Measurements from ENCODE around the gene SAFB2.

SAFB2 gene

DNA sequence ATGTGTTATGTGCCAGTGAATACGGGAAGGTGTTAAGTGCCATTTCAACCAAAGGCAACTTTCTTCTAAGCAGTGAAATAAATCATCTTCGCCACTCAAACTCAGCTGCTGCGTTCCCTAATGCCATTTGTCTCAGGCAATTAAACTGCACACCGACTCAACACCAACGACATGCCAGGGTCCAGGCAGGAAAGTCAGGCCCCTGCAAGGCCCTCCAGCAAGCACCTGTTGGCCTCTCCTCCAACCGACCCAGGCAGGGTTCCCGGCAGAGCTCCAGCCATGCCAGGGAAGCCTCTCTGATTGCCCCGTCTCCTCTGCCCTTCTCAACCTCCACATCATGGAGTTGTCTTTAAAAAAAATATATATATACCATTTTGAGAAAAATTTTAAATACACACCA, 21.8 kb downstream of the SAFB2 start:
- TF ChIP-seq POLR2A (IDR thresholded peaks at IDR 0.05; ENCODE audit: low read depth, low read length) = no peak
- TF ChIP-seq TAF1 (IDR thresholded peaks at IDR 0.05; ENCODE audit: borderline replicate concordance, low read depth, low read length) = no peak
- TF ChIP-seq POLR2AphosphoS5 (IDR thresholded peaks at IDR 0.05; ENCODE audit: low read depth, low read length) = no peak
- no peak for DNase-seq (ENCODE audit: insufficient read length)
- no peak for FAIRE-seq

DNA sequence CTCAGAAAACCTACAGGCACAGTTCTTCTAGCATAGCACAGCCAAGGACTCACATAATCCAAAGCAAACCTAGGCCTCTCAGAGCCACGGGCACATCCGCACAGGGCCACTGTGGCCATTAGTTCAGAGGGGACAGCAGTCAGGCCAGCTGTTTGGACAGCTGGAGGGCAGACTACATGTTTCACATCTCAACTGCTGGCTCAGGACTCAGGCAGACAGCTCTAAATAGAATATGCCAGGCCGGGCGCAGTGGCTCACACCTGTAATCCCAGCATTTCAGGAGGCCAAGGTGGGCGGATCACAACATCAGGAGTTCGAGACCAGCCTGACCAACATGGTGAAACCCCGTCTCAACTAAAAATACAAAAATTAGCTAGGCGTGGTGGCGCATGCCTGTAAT, 26.8 kb downstream of the SAFB2 start:
- no peak for TF ChIP-seq POLR2A (IDR thresholded peaks at IDR 0.05; ENCODE audit: low read depth, low read length)
- TF ChIP-seq TAF1 (IDR thresholded peaks at IDR 0.05; ENCODE audit: borderline replicate concordance, low read depth, low read length) = no peak
- TF ChIP-seq POLR2AphosphoS5 (IDR thresholded peaks at IDR 0.05; ENCODE audit: low read depth, low read length) = no peak
- FAIRE-seq (no peak), DNase-seq (ENCODE audit: insufficient read length) (no peak)

DNA sequence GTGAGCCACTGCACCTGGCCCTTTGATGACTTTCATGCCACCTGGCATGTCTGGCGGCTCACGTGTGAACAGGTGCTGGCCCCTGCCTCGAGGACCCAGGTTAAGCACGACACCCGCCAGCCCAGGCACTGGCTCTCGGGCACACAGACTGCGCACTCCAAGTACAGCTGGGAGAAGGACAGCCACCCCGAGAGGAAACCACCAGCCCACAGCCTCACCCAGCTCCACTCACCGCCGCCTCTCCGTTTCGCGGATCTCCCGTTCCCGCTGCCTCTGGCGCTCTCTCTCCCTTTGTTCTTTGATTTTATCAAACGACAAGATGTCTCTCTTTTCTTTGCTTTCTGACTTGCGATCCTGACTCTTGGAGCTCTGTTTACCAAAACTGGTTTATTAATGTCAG, 27.4 kb downstream of the SAFB2 start:
- no peak for TF ChIP-seq POLR2A (IDR thresholded peaks at IDR 0.05; ENCODE audit: low read depth, low read length)
- TF ChIP-seq TAF1 (IDR thresholded peaks at IDR 0.05; ENCODE audit: borderline replicate concordance, low read depth, low read length) = no peak
- no peak for TF ChIP-seq POLR2AphosphoS5 (IDR thresholded peaks at IDR 0.05; ENCODE audit: low read depth, low read length)
- no peak for FAIRE-seq

DNA sequence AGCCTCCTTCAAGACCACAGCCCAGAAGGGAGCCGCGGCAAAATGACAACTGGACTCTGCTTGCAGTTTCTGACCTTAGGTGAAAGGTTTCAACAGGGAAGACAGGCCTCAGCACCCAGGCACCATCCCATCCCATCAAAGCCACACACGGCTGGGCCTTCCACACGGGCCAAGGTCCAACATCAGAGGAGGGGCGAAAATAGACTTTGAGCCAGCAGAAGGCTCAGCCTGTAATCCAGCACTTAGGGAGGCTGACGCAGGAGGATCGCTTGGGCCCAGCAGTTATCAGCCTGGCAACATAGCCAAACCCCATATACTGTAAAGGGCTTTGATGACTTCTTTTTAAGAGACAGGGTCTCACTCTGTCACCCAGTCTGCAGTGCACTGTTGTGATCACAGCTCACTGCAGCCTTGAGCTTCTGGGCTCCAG, 28.0 kb downstream of the SAFB2 start:
- DNase-seq (ENCODE audit: insufficient read length) = no peak
- no peak for TF ChIP-seq POLR2A (IDR thresholded peaks at IDR 0.05; ENCODE audit: low read depth, low read length)
- TF ChIP-seq POLR2AphosphoS5 (IDR thresholded peaks at IDR 0.05; ENCODE audit: low read depth, low read length) = no peak
- no peak for TF ChIP-seq TAF1 (IDR thresholded peaks at IDR 0.05; ENCODE audit: borderline replicate concordance, low read depth, low read length)
- FAIRE-seq = no peak

More for the DNA sequence above, 27.4 kb downstream of the SAFB2 start:
- no peak for DNase-seq (ENCODE audit: insufficient read length)

DNA sequence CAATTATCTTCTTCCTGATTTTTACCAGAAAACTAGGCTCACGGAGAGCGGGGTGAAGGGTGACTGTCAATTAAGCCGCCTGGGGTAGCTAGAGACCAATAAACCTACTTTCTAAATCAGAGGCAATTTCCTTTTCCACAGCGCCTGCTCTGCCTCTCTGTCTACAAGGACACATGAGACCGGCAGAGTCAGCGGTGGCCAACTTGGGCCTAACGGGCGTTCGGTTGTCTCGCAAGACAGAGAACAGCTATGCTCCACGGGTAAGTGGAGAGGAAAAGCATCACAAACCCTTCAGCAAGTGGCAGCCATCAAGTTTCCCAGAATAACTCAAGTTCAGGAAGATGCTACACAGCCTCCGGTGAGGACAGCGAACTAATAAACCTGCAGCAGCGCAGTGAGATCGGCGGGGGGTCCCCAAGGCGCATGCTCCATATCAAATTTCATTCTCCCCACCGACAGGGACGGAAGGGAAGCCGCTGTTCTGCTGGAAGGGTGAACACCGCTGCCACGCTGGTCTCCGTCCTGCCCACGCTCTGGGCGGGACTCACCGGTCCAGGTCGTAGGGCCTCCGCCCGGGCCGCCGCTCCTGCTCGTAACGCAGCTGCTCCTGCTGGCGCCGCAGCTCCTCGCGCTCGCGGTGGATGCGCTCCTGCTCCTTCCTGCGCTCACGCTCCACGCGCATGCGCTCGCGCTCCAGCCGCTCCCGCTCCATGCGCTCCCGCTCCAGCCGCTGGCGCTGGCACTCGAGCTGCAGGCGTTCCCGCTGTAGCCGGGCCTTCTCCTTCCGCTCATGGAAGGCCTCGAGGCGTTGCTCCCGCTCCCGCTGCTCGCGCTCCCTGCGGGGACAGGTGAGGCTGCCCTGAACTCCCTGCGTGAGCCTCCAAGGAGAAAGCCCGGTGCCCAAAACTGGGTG, 29.0 kb downstream of the SAFB2 start:
- FAIRE-seq (no peak), DNase-seq (ENCODE audit: insufficient read length) (no peak)
- no peak for TF ChIP-seq TAF1 (IDR thresholded peaks at IDR 0.05; ENCODE audit: borderline replicate concordance, low read depth, low read length)
- no peak for TF ChIP-seq POLR2A (IDR thresholded peaks at IDR 0.05; ENCODE audit: low read depth, low read length)
- no peak for TF ChIP-seq POLR2AphosphoS5 (IDR thresholded peaks at IDR 0.05; ENCODE audit: low read depth, low read length)

DNA sequence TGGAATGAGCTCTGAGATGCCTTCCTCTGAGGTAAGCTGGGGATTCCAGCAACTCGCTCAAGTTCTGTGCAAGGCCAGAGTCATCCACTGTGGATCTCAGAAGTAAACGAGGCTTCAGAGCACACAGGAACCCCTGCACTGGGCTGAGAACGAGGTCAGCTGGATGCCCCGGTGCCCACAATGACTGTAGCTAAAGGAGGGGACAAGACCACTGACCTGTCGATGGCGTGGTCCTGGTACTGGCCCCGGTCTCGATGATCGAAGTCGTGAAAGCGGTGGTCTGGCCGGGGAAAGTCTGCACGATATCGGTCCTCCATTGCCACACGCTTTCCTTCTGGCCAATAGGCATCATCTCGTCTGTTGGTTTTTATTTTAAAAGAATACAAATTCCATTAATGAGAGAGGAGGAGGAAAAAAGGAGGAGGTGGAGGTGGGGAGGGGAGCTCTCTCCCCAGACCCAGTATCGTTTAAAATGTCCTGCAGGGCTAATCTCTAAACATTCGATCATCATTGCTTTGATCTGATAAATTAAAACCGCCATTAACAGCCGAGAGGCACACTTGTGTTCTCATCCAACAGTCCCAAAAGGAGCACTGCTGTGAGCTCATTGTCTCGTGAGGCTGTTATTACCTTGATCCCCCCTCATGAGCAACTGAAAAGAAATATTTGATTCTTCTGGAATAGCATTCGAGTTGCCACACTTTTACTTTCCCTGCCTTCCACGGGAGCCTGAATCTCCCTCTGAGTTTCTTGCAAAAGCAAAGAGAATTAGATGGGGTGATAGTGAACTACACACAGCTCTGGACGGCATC, 29.8 kb downstream of the SAFB2 start:
- TF ChIP-seq POLR2AphosphoS5 (IDR thresholded peaks at IDR 0.05; ENCODE audit: low read depth, low read length) (no peak), POLR2A (IDR thresholded peaks at IDR 0.05; ENCODE audit: low read depth, low read length) (no peak), TAF1 (IDR thresholded peaks at IDR 0.05; ENCODE audit: borderline replicate concordance, low read depth, low read length) (no peak)
- no peak for DNase-seq (ENCODE audit: insufficient read length)
- no peak for FAIRE-seq

DNA sequence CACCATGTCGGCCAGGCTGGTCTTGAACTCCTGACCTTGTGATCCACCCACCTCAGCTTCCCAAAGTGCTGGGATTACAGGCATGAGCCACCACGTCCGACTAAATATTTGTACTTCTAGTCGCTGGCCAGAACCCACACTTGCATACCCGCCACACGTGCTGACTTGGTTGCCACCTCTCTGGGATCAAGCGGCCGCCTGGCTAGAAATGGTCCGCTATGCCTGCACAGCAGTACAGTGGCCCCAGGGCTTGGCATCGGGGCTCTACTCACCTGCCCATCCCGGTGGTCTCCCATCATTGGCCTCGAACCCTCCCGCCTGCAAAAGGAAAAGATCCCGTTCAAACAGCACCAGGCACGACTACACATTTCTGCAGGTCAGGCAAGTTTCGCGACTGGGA, 31.1 kb downstream of the SAFB2 start:
- DNase-seq (ENCODE audit: insufficient read length) (no peak), FAIRE-seq (no peak)
- TF ChIP-seq TAF1 (IDR thresholded peaks at IDR 0.05; ENCODE audit: borderline replicate concordance, low read depth, low read length) (no peak), POLR2AphosphoS5 (IDR thresholded peaks at IDR 0.05; ENCODE audit: low read depth, low read length) (no peak), POLR2A (IDR thresholded peaks at IDR 0.05; ENCODE audit: low read depth, low read length) (no peak)

DNA sequence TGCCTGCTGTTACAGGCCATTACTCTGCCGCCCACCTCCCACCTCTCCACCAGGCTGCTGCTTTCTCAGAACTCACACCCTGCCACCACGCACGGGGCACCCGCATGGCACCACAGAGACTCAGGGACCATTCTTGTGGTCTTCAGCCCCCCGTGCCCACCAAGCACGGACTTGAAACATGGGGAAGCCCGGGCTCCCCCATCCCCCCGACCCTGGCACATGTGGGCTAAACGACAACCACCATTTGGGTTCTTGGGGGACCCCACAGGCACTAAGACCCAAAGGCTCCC, 31.8 kb downstream of the SAFB2 start:
- no peak for DNase-seq (ENCODE audit: insufficient read length)
- TF ChIP-seq POLR2AphosphoS5 (IDR thresholded peaks at IDR 0.05; ENCODE audit: low read depth, low read length) = no peak
- no peak for TF ChIP-seq TAF1 (IDR thresholded peaks at IDR 0.05; ENCODE audit: borderline replicate concordance, low read depth, low read length)
- TF ChIP-seq POLR2A (IDR thresholded peaks at IDR 0.05; ENCODE audit: low read depth, low read length) = no peak
- FAIRE-seq = no peak

DNA sequence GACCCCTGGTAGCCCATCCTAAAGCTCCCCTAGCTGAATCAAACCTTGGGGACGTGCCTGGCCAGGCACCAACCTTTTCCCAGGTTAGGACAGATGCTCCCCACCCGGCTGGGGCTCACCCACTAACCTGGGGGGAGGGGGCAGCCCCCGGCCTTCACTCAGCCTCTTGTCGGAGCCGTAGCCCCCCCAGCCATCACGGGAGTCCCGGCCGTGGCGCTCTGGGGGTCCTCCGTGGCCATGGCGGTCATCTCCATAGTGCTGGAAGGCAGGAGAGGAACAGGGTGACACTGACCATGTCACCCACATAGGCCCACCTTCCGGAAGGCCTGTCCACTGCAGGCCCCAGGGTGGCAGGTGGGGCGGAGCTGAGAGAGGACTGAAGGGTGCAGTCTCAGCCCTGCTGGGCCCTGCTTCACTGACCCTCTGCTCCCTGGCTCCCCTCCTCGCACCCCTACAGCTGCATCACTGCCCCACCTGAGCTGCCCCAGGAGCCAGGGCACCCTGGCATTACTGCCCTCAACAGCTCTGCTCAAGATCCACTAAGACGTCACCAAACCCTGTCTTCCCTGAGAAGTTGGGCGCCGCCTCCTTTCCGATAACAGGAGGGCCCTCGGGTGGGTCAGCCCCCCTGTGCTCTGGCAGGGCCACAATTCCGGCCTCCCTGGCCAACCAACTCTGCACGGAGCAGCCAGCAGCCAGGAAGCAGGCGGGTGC, 32.3 kb downstream of the SAFB2 start:
- TF ChIP-seq TAF1 (IDR thresholded peaks at IDR 0.05; ENCODE audit: borderline replicate concordance, low read depth, low read length) (no peak), POLR2A (IDR thresholded peaks at IDR 0.05; ENCODE audit: low read depth, low read length) (no peak)
- FAIRE-seq = no peak
- DNase-seq (ENCODE audit: insufficient read length) = no peak

DNA sequence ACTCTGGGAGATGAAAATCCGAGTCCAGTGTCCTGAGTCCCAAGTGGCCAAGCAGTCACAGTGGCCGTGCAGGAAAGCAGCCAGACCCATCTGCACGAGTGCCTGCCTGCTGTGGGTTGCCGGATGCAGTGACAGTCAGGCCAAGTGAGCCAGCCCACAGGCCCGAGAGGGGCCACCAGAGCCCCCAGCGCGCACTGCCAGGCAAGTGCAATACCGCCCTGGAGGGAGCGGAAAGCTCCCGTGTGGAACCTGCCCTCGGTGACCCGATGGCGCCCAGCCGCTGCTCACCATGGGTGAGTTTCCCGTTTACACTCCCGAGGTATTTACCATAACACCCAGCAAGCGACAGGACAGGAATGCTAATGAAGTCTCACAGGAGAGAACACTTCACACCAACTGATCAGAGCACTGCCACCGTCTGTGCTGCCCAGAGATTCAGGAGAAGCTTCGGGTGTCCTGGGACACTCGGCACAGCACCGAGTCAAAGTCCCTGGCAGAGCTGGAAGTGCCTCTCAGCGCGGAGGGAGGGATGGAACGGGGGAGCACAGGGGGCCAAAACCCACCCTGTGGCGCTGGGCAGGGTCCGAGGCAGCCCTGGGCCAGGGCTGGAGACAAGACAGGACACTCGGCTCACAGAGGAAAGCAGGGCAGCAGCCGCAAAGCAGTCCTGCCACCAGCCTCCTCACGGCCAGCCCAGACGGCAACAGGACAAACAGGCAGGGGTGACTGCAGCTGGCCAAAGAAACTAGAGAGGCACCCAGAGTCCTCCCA, 33.5 kb downstream of the SAFB2 start:
- no peak for TF ChIP-seq POLR2A (IDR thresholded peaks at IDR 0.05; ENCODE audit: low read depth, low read length)
- DNase-seq (ENCODE audit: insufficient read length) (no peak), FAIRE-seq (no peak)

DNA sequence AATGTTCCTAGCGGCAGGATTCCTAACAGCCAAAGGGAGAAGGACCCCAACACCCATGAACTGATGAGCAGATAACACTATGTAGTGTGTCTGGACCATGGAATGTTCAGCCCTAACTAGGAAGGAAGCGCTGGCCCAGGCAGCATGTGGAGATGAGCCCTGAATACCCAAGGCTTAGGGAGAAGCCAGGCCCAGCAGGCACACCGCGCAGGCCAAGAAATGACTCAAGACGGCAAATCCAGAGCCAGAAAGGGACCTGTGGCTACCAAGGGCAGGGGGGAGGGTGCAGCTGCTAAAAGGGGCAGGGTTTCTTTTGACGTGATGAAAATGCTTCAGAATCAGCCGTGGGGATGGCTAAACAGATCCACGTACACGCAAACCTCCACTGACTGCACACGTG, 34.1 kb downstream of the SAFB2 start:
- FAIRE-seq (no peak), DNase-seq (ENCODE audit: insufficient read length) (no peak)
- no peak for TF ChIP-seq TAF1 (IDR thresholded peaks at IDR 0.05; ENCODE audit: borderline replicate concordance, low read depth, low read length)
- TF ChIP-seq POLR2AphosphoS5 (IDR thresholded peaks at IDR 0.05; ENCODE audit: low read depth, low read length) = no peak
- TF ChIP-seq POLR2A (IDR thresholded peaks at IDR 0.05; ENCODE audit: low read depth, low read length) = no peak

Data from GM12892 (cell line).